H9 (cell line): ENCODE results near the gene BTNL3. TPM values are rescaled to one million over a fixed set of nuclear protein-coding genes. Genes with fewer than 3 reads are reported as not detected.

Source experiments
- DNase-seq: peaks from one replicate; pipeline ENCODE4 v3.0.0-alpha.2; 2017
- H2AFZ ChIP-seq: one replicate; pipeline ENCODE4 v1.6.1; 2013; ENCODE audit warnings: mild to moderate bottlenecking, low read length, control low read depth, moderate library complexity
- H2AK5ac ChIP-seq: 2 replicates; pipeline ENCODE4 v1.6.1; 2013; ENCODE audit warnings: low read length, control low read depth, mixed read lengths; ENCODE audit not compliant: insufficient read length
- H2BK120ac ChIP-seq: one replicate; pipeline ENCODE4 v1.6.1; 2013; ENCODE audit warnings: low read depth, mild to moderate bottlenecking, low read length, control low read depth, inconsistent platforms; ENCODE audit not compliant: poor library complexity, severe bottlenecking
- H2BK12ac ChIP-seq: 2 replicates; pipeline ENCODE4 v1.6.1; 2013; ENCODE audit warnings: low read length, control low read depth, mixed read lengths, low read depth; ENCODE audit not compliant: insufficient read length
- H2BK15ac ChIP-seq: 2 replicates; pipeline ENCODE4 v1.6.1; 2013; ENCODE audit warnings: low read depth, low read length, control low read depth
- H2BK20ac ChIP-seq: one replicate; pipeline ENCODE4 v1.6.1; 2013; ENCODE audit warnings: low read depth, mild to moderate bottlenecking, low read length, control low read depth, inconsistent platforms; ENCODE audit not compliant: poor library complexity, severe bottlenecking
- H2BK5ac ChIP-seq: 2 replicates; pipeline ENCODE4 v1.6.1; 2013; ENCODE audit warnings: low read length, control low read depth, mixed read lengths; ENCODE audit not compliant: insufficient read length
- H3K14ac ChIP-seq: 2 replicates; pipeline ENCODE4 v1.6.1; 2013; ENCODE audit warnings: low read length, control low read depth; ENCODE audit not compliant: insufficient read depth
- H3K18ac ChIP-seq: 2 replicates; pipeline ENCODE4 v1.6.1; 2013; ENCODE audit warnings: low read depth, mild to moderate bottlenecking, mixed read lengths, low read length, control low read depth; ENCODE audit not compliant: insufficient read length
- H3K23ac ChIP-seq: 2 replicates; pipeline ENCODE4 v1.6.1; 2013; ENCODE audit warnings: low read length, control low read depth, mixed read lengths, low read depth; ENCODE audit not compliant: insufficient read length
- H3K23me2 ChIP-seq: 2 replicates; pipeline ENCODE4 v1.6.1; 2013; ENCODE audit warnings: low read depth, mild to moderate bottlenecking, mixed read lengths, low read length, control low read depth; ENCODE audit not compliant: insufficient read length, poor library complexity, severe bottlenecking
- H3K27ac ChIP-seq: 2 replicates; pipeline ENCODE4 v1.5.1; 2013; ENCODE audit warnings: low read length, control low read depth, mixed read lengths, low read depth; ENCODE audit not compliant: insufficient read length
- H3K27me3 ChIP-seq: 2 replicates; pipeline ENCODE4 v1.6.1; 2013; ENCODE audit warnings: low read length, control low read depth, inconsistent platforms; ENCODE audit not compliant: insufficient read depth
- H3K4ac ChIP-seq: 2 replicates; pipeline ENCODE4 v1.6.1; 2013; ENCODE audit warnings: low read depth, mild to moderate bottlenecking, control low read depth, inconsistent platforms, low read length, moderate library complexity
- H3K4me1 ChIP-seq: 2 replicates; pipeline ENCODE4 v1.6.1; 2013; ENCODE audit warnings: low read length, control low read depth, inconsistent platforms; ENCODE audit not compliant: insufficient read depth
- H3K4me2 ChIP-seq: 2 replicates; pipeline ENCODE4 v1.6.1; 2013; ENCODE audit warnings: low read length, control low read depth, mixed read lengths; ENCODE audit not compliant: insufficient read length, insufficient read depth
- H3K56ac ChIP-seq: 2 replicates; pipeline ENCODE4 v1.6.1; 2013; ENCODE audit warnings: low read depth, mild to moderate bottlenecking, mixed read lengths, low read length, control low read depth; ENCODE audit not compliant: insufficient read length
- H3K79me1 ChIP-seq: 2 replicates; pipeline ENCODE4 v1.6.1; 2013; ENCODE audit warnings: low read depth, mild to moderate bottlenecking, moderate library complexity, low read length, control low read depth, inconsistent platforms; ENCODE audit not compliant: insufficient read depth, poor library complexity, severe bottlenecking
- H3K79me2 ChIP-seq: 2 replicates; pipeline ENCODE4 v1.6.1; 2013; ENCODE audit warnings: low read length, control low read depth, inconsistent platforms; ENCODE audit not compliant: insufficient read depth
- H3K9ac ChIP-seq: 2 replicates; pipeline ENCODE4 v1.6.1; 2013; ENCODE audit warnings: low read length, control low read depth, mixed read lengths; ENCODE audit not compliant: insufficient read length; ENCODE audit errors: extremely low read depth
- H3K9me3 ChIP-seq: one replicate; pipeline ENCODE4 v1.6.1; 2013; ENCODE audit warnings: low read depth, low read length, inconsistent platforms; ENCODE audit not compliant: control insufficient read depth
- H3T11ph ChIP-seq: one replicate; pipeline ENCODE4 v1.6.1; 2013; ENCODE audit warnings: mild to moderate bottlenecking, low read length, control low read depth, inconsistent platforms
- H4K20me1 ChIP-seq: one replicate; pipeline ENCODE4 v1.6.1; 2013; ENCODE audit not compliant: control insufficient read depth, insufficient read length, insufficient read depth
- H4K5ac ChIP-seq: 2 replicates; pipeline ENCODE4 v1.6.1; 2013; ENCODE audit warnings: low read depth, mild to moderate bottlenecking, mixed read lengths, low read length, control low read depth; ENCODE audit not compliant: insufficient read length
- H4K8ac ChIP-seq: replicated peaks from 2 replicates; pipeline ENCODE4 v1.6.1; 2013; ENCODE audit warnings: low read length, control low read depth, mixed read lengths, low read depth; ENCODE audit not compliant: insufficient read length
- H4K91ac ChIP-seq: 2 replicates; pipeline ENCODE4 v1.6.1; 2013; ENCODE audit warnings: low read depth, mild to moderate bottlenecking, moderate library complexity, mixed read lengths, low read length, control low read depth; ENCODE audit not compliant: insufficient read length
- H3K27ac Mint-ChIP-seq, 3 experiments: 2 replicates in 2 of 3; 3 replicates in 1 of 3; pipeline ENCODE4 v1.8.0; 2020 to 2021; ENCODE audit warnings: mixed read lengths in 3 of 3, mild to moderate bottlenecking in 1 of 3, moderate library complexity in 1 of 3
- H3K27me3 Mint-ChIP-seq: 2 replicates; pipeline ENCODE4 v1.8.0; 2021; ENCODE audit warnings: low read depth, mild to moderate bottlenecking, moderate library complexity, mixed read lengths
- H3K36me3 Mint-ChIP-seq, 3 experiments: 2 replicates in 2 of 3; 3 replicates in 1 of 3; pipeline ENCODE4 v1.8.0; 2020 to 2021; ENCODE audit warnings: low read depth in 3 of 3, mixed read lengths in 3 of 3; ENCODE audit not compliant: insufficient read depth in 1 of 3
- H3K4me1 Mint-ChIP-seq, 2 experiments: 2 replicates each; pipeline ENCODE4 v1.8.0; 2020; ENCODE audit warnings: mixed read lengths in 2 of 2
- H3K4me3 Mint-ChIP-seq, 2 experiments: 2 replicates in 1 of 2; 3 replicates in 1 of 2; pipeline ENCODE4 v1.8.0; 2020 to 2021; ENCODE audit warnings: mild to moderate bottlenecking in 2 of 2, mixed read lengths in 2 of 2, moderate library complexity in 1 of 2
- H3K9me3 Mint-ChIP-seq, 2 experiments: 2 replicates in 1 of 2; 3 replicates in 1 of 2; pipeline ENCODE4 v1.8.0; 2020; ENCODE audit warnings: mild to moderate bottlenecking in 2 of 2, mixed read lengths in 2 of 2, moderate library complexity in 1 of 2
- WGBS: extraction: QIAGEN DNeasy Blood & Tissue Kit; methylation state at CpG from one replicate; pipeline ENCODE4 v1.1.7; 2013; ENCODE audit warnings: missing lambda C conversion rate, low lambda C conversion rate, mixed read lengths; ENCODE audit not compliant: insufficient read length; ENCODE audit errors: extremely low coverage; 5-methylcytosine and 5-hydroxymethylcytosine counted together
- total RNA-seq: library from RNA; stranded (reverse); gene quantifications from 2 replicates; pipeline ENCODE4 v1.2.1, GENCODE V29; 2021
- TF ChIP-seq, protein P1 (sequence below): fragments of 200-600 bp; sonication (generic); conservative IDR thresholded peaks from 3 replicates; pipeline ENCODE4 v1.8.0; 2021; ENCODE audit warnings: antibody characterized with exemption, mild to moderate bottlenecking

BTNL3 gene
- total RNA-seq, 1 experiment from 2014 or later = not detected

DNA sequence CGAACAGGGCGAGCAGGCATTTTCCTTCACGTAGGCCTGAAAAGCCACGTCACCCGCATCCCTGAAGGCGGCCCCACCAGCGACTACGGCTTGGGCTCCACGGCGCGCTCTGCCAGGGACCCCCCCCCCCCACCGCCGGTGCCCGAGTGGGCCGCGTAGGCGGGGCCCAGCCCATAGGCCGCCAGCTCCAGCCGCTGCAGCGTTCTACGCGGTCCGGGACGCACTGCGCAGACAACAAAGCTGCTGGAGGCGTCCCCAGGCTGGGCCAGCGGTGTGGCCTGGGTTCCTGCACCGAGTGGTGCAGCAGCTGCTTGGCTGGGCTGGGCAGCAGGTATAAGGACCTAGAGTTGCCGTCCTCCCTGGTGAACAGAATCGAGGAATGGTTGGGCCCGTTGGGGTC is 18.3 kb upstream of the BTNL3 start:
- no peak overlapping the region for H4K8ac ChIP-seq
- DNase-seq = no peak
- H3K56ac ChIP-seq = no peak overlapping the region
- no peaks in the 10 kb centered on the region for H3K79me1 ChIP-seq
- Mint-ChIP-seq H3K4me1 (no peaks in the 10 kb centered on the region), H3K36me3 (no peaks in the 10 kb centered on the region), H3K9me3 (peaks cover 0 to 10% of the 10 kb centered on the region in 2 experiments; a peak in 2 of 5 replicates), H3K27ac (no peak overlapping the region), H3K27me3 (peaks cover 1% of the 10 kb centered on the region), H3K4me3 (no peak overlapping the region)
- H3K4me1 ChIP-seq = no peaks in the 10 kb centered on the region
- no peak overlapping the region for H2BK5ac ChIP-seq
- no peak overlapping the region for H4K91ac ChIP-seq
- H3K23ac ChIP-seq = no peak overlapping the region
- H3K27ac ChIP-seq = no peak overlapping the region
- H4K5ac ChIP-seq = no peak overlapping the region
- no peak overlapping the region for H2AFZ ChIP-seq
- WGBS = no CpG with 5 or more reads among the region's 31 CpGs
- no peak overlapping the region for H3K4ac ChIP-seq
- H3K79me2 ChIP-seq = no peaks in the 10 kb centered on the region
- H2AK5ac ChIP-seq = no peak overlapping the region
- H3K18ac ChIP-seq = no peak overlapping the region
- no peak overlapping the region for H3K14ac ChIP-seq
- H2BK20ac ChIP-seq = no peak overlapping the region
- H3K9ac ChIP-seq = no peak overlapping the region
- no peaks in the 10 kb centered on the region for H3K27me3 ChIP-seq
- no peaks in the 10 kb centered on the region for H3K23me2 ChIP-seq
- no peaks in the 10 kb centered on the region for H3K9me3 ChIP-seq
- H4K20me1 ChIP-seq = no peaks in the 10 kb centered on the region
- no peak overlapping the region for H2BK120ac ChIP-seq
- TF ChIP-seq, protein P1, sequence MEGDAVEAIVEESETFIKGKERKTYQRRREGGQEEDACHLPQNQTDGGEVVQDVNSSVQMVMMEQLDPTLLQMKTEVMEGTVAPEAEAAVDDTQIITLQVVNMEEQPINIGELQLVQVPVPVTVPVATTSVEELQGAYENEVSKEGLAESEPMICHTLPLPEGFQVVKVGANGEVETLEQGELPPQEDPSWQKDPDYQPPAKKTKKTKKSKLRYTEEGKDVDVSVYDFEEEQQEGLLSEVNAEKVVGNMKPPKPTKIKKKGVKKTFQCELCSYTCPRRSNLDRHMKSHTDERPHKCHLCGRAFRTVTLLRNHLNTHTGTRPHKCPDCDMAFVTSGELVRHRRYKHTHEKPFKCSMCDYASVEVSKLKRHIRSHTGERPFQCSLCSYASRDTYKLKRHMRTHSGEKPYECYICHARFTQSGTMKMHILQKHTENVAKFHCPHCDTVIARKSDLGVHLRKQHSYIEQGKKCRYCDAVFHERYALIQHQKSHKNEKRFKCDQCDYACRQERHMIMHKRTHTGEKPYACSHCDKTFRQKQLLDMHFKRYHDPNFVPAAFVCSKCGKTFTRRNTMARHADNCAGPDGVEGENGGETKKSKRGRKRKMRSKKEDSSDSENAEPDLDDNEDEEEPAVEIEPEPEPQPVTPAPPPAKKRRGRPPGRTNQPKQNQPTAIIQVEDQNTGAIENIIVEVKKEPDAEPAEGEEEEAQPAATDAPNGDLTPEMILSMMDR = no peak
- H2BK12ac ChIP-seq = no peak overlapping the region
- no peak overlapping the region for H2BK15ac ChIP-seq
- H3T11ph ChIP-seq = no peak overlapping the region
- no peak overlapping the region for H3K4me2 ChIP-seq
